Ishikawa (cell line): ENCODE data around the gene SNAI3.

Experiments
- CEBPB ChIP-seq: IDR thresholded peaks from 2 replicates; pipeline ENCODE4 v1.6.1; 2012
- CREB1 ChIP-seq: IDR thresholded peaks from 2 replicates; pipeline ENCODE4 v1.6.1; 2012; ENCODE audit warnings: low read depth
- EP300 ChIP-seq: IDR thresholded peaks from 2 replicates; pipeline ENCODE4 v1.6.1; 2012; ENCODE audit warnings: borderline replicate concordance
- FOXM1 ChIP-seq: IDR thresholded peaks from 2 replicates; pipeline ENCODE4 v1.6.1; 2012; ENCODE audit warnings: low read depth, borderline replicate concordance
- NFIC ChIP-seq: IDR thresholded peaks from 2 replicates; pipeline ENCODE4 v1.6.1; 2012
- RAD21 ChIP-seq: IDR thresholded peaks from 2 replicates; pipeline ENCODE4 v1.6.1; 2012; ENCODE audit warnings: low read depth
- TAF1 ChIP-seq: IDR thresholded peaks from 2 replicates; pipeline ENCODE4 v1.6.1; 2012; ENCODE audit warnings: low read depth, mild to moderate bottlenecking
- TCF12 ChIP-seq: IDR thresholded peaks from 2 replicates; pipeline ENCODE4 v1.6.1; 2012; ENCODE audit warnings: low read depth
- TEAD4 ChIP-seq: IDR thresholded peaks from 2 replicates; pipeline ENCODE4 v1.6.1; 2012
- YY1 ChIP-seq: IDR thresholded peaks from 2 replicates; pipeline ENCODE4 v1.6.1; 2012; ENCODE audit warnings: low read depth
- ZBTB7A ChIP-seq: IDR thresholded peaks from 2 replicates; pipeline ENCODE4 v1.6.1; 2012; ENCODE audit warnings: low read depth
- TF ChIP-seq, protein P1 (sequence below): IDR thresholded peaks from 2 replicates; pipeline ENCODE4 v1.6.1; 2012; ENCODE audit warnings: low read depth, mild to moderate bottlenecking
- TF ChIP-seq, protein P2 (sequence below): IDR thresholded peaks from 2 replicates; pipeline ENCODE4 v1.6.1; 2012
- TF ChIP-seq, protein P3 (sequence below): IDR thresholded peaks from 2 replicates; pipeline ENCODE4 v1.6.1; 2012

SNAI3 gene

DNA sequence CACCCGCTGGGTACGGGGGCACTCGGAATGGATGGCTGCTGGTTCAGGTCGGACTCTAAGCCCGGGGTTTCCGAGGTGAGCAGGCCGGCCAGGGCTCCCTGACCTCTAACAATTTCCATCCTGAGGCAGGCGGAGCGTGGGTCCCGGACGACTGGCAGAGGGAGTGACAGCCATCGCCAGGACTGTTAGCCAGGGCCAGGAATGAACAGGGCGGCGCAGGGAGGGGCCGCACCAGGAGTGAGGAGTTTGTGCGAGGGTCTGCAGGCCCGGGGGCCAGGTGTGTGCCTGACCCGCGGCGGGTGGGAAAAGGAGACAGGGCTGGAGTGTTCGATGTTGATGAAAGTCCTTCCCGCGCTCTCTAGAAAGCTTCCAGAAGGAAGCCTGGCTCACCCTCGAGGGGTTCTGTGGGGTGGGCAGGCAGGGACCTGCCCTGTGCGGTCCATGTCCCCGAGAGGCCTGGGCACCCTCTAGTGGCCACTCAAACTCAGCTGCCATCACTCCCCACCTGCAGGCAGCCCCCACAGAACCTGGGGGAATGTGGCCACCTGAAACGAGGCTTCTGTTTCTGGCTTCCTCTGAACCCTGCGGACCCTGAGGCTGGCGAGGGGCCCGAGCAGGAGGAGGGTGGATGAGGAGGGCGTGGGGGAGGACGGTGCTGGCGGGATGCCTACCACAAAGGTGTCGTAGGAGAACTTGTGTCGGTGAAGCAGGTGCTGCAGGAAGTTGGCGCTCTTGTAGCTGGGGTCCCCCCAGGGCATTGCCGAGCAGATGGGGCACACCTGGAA is 11.7 kb upstream of the SNAI3 start:
- peak; percentile 36; the same call in 1 of the 2 replicates for TF ChIP-seq RAD21
- TF ChIP-seq, protein P1, sequence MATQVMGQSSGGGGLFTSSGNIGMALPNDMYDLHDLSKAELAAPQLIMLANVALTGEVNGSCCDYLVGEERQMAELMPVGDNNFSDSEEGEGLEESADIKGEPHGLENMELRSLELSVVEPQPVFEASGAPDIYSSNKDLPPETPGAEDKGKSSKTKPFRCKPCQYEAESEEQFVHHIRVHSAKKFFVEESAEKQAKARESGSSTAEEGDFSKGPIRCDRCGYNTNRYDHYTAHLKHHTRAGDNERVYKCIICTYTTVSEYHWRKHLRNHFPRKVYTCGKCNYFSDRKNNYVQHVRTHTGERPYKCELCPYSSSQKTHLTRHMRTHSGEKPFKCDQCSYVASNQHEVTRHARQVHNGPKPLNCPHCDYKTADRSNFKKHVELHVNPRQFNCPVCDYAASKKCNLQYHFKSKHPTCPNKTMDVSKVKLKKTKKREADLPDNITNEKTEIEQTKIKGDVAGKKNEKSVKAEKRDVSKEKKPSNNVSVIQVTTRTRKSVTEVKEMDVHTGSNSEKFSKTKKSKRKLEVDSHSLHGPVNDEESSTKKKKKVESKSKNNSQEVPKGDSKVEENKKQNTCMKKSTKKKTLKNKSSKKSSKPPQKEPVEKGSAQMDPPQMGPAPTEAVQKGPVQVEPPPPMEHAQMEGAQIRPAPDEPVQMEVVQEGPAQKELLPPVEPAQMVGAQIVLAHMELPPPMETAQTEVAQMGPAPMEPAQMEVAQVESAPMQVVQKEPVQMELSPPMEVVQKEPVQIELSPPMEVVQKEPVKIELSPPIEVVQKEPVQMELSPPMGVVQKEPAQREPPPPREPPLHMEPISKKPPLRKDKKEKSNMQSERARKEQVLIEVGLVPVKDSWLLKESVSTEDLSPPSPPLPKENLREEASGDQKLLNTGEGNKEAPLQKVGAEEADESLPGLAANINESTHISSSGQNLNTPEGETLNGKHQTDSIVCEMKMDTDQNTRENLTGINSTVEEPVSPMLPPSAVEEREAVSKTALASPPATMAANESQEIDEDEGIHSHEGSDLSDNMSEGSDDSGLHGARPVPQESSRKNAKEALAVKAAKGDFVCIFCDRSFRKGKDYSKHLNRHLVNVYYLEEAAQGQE: no peak

DNA sequence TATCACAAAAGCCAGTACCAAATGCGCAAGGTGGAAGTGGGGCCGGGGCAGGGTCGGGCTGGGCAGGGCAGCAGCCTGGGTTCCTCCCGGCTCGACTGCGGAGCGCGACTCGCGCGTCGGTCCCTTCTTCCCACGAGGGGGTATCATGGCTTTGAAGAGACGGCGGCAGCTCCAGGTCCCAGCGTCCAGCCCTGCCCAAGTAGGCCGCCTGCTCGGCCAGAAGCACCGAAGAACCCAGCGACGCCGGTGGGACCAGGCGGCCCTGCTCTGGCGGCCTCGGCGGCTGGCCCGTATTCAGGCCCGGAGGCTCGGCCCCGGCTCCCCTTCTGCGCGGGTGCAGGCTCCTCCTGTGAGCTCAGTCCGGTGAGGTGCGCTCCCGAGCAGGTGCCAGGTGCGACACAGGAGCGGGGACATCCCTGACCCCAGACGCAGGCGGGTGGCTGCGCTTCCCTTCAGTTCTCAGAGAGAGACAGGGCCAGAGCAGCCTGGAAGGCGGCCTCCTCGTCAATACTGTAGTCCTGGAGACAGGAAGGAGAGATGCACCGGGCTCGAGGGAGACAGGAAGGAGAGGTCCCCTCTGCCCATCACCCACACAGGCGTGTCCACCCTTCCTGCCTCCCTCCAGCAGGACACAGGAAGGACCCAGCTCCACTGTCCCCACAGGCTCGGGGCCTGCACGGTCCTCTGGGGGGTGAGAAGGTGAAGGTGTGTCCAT is 11.0 kb upstream of the SNAI3 start:
- no peak for TF ChIP-seq YY1
- no peak for TF ChIP-seq NFIC
- TF ChIP-seq TCF12: no peak
- TF ChIP-seq, protein P2, sequence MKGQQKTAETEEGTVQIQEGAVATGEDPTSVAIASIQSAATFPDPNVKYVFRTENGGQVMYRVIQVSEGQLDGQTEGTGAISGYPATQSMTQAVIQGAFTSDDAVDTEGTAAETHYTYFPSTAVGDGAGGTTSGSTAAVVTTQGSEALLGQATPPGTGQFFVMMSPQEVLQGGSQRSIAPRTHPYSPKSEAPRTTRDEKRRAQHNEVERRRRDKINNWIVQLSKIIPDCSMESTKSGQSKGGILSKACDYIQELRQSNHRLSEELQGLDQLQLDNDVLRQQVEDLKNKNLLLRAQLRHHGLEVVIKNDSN: no peak
- no peak for TF ChIP-seq FOXM1

DNA sequence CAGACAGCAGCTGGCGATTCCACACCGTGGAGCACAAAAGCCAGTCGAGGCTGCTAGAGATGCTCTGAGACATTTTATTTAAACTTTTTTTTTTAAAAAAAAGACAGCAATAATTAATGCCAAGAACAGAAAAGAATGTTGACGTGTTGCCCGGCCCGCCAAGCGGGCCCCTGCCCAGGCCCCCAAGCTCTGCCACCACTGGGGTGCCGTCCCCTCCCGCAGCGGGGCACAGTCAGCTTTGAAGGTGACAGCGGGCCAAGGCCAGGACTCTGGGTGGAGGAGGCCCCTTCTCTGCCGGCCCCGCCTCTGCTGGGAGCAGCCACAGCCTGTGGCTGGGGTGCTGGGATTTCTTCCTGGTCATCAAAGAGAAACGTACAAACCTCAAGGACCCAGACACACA is 10.1 kb upstream of the SNAI3 start:
- no peak for TF ChIP-seq ZBTB7A
- TF ChIP-seq, protein P2: no peak
- TF ChIP-seq, protein P1: no peak
- TF ChIP-seq YY1: no peak
- TF ChIP-seq TAF1: no peak
- no peak for TF ChIP-seq TEAD4
- TF ChIP-seq CREB1: no peak
- TF ChIP-seq RAD21: no peak
- no peak for TF ChIP-seq EP300
- no peak for TF ChIP-seq TCF12
- TF ChIP-seq, protein P3, sequence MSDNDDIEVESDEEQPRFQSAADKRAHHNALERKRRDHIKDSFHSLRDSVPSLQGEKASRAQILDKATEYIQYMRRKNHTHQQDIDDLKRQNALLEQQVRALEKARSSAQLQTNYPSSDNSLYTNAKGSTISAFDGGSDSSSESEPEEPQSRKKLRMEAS: no peak
- no peak for TF ChIP-seq NFIC
- TF ChIP-seq CEBPB: no peak

DNA sequence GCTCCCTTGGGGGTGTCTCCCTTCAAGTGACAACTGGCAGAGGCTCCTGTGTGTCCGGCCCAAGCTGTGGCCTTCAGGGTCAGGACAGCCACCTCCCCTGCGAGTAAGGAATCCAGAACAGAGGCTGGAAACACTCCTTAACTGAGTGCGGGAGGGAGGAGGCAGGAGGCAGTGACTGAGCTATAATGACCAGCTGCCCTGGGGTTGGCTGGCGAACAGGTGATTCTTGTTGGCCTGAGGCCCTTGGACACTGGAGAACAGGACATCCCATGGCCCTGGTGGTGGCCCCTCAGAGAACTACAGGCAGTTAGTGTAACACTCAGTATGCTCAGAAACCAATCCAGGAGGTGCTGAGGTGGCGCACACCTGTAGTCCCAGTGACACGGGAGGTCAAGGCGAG is 9.4 kb upstream of the SNAI3 start:
- TF ChIP-seq ZBTB7A (no peak), NFIC (no peak), TEAD4 (no peak)
- TF ChIP-seq, protein P3: no peak
- TF ChIP-seq, protein P2: no peak

DNA sequence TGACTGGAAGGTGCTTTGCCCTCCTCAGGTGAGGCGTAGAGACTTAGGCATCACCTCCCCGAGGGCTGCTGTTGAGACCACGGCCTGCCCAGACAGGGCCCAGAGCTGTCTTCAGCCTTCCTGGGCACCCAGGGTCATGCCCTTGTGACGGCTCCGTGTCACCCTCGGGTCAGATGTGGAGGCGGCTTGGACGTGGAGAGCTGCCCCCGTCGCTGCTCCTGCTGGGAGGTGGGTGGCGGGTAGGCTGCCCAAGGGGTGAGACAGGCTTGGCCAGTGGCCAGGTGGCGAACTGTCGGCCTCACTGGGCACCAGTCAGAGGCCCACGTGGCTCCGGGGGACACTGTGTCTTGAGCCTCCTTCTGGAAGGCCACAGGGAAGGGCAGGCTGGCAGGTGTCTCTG is 8.9 kb upstream of the SNAI3 start:
- TF ChIP-seq, protein P3: no peak
- TF ChIP-seq NFIC (no peak), RAD21 (no peak), TEAD4 (no peak), CEBPB (no peak), ZBTB7A (no peak)
- TF ChIP-seq, protein P1: no peak
